Right atrium auricular region (tissue), 2 donors: ENCODE data around the gene ULBP3. TPM values are rescaled to one million over a fixed set of nuclear protein-coding genes. Genes with fewer than 3 reads are reported as not detected.

Source experiments
- DNase-seq: peaks from one replicate; pipeline ENCODE4 v3.0.0-alpha.2; 2019; ENCODE audit warnings: low spot score
- H3K27ac ChIP-seq, 2 donors: fragments of 200-600 bp; sonication (generic); 1 replicate in 1 of 2; 2 replicates in 1 of 2; pipeline ENCODE4 v1.5.1; 2016 to 2019
- H3K27me3 ChIP-seq, 2 donors: fragments of 200-600 bp; sonication (generic); one replicate each; pipeline versions ENCODE4 v1.5.1 to v1.6.0; 2017 to 2019
- H3K36me3 ChIP-seq: fragments of 200-600 bp; sonication (generic); one replicate; pipeline ENCODE4 v1.5.1; 2016
- H3K4me1 ChIP-seq, 2 donors: fragments of 200-600 bp; sonication (generic); one replicate each; pipeline versions ENCODE4 v1.5.1 to v1.6.0; 2017 to 2019
- H3K4me3 ChIP-seq, 2 donors: fragments of 200-600 bp; sonication (generic); 1 replicate in 1 of 2; 2 replicates in 1 of 2; pipeline ENCODE4 v1.5.1; 2017 to 2019; ENCODE audit warnings: mild to moderate bottlenecking in 1 of 2, moderate library complexity in 1 of 2
- H3K9me3 ChIP-seq, 2 donors: fragments of 200-600 bp; sonication (generic); one replicate each; pipeline ENCODE4 v1.5.1; 2019
- total RNA-seq, 2 donors: library from RNA; depleted of rRNA; stranded (reverse); fragments of >200 nt; gene quantifications; one replicate each; pipeline ENCODE4 v1.1.0, GENCODE V29; 2016
- TF ChIP-seq, protein P1 (sequence below), 2 donors: fragments of 200-600 bp; sonication (generic); IDR thresholded peaks; one replicate each; pipeline ENCODE4 v1.5.1; 2019; ENCODE audit warnings: antibody characterized with exemption in 2 of 2

ULBP3 gene
- total RNA-seq, 2 donors from 2014 or later = 1.4 to 2.0 TPM

- TF ChIP-seq, protein P1, sequence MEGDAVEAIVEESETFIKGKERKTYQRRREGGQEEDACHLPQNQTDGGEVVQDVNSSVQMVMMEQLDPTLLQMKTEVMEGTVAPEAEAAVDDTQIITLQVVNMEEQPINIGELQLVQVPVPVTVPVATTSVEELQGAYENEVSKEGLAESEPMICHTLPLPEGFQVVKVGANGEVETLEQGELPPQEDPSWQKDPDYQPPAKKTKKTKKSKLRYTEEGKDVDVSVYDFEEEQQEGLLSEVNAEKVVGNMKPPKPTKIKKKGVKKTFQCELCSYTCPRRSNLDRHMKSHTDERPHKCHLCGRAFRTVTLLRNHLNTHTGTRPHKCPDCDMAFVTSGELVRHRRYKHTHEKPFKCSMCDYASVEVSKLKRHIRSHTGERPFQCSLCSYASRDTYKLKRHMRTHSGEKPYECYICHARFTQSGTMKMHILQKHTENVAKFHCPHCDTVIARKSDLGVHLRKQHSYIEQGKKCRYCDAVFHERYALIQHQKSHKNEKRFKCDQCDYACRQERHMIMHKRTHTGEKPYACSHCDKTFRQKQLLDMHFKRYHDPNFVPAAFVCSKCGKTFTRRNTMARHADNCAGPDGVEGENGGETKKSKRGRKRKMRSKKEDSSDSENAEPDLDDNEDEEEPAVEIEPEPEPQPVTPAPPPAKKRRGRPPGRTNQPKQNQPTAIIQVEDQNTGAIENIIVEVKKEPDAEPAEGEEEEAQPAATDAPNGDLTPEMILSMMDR (IDR thresholded peaks at IDR 0.05) = no peak
- Histone ChIP-seq H3K27ac (no peak overlapping the region), H3K36me3 (no peaks in the 10 kb centered on the region), H3K4me1 (no peaks in the 10 kb centered on the region), H3K27me3 (no peaks in the 10 kb centered on the region), H3K4me3 (no peak overlapping the region), H3K9me3 (no peaks in the 10 kb centered on the region)
- no peak for DNase-seq
Observed at GRCh38 chr6:150048099-150048498, 20.8 kb downstream of the ULBP3 start.

DNA sequence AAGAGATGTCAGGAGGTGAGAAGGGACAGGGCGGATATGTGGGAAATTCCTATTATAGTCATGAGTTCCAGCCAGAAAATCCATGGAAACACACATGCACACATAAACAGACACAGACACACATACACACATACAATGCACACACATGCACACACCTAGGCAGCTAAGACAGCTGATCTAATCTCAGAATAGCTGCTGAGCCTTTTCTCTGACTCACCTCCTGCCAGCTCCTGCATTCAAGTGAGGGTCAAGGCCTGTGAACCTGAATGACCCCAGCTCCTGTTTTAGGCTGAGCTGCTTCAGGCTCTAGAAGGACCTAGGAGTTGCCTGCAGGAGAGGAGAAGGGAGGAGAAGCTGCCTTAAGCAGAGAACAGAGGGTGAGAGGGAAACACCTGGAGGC lies 22.0 kb downstream of the ULBP3 start:
- Histone ChIP-seq H3K4me3 (no peak overlapping the region), H3K27me3 (no peaks in the 10 kb centered on the region), H3K27ac (no peak overlapping the region), H3K4me1 (no peaks in the 10 kb centered on the region), H3K9me3 (no peaks in the 10 kb centered on the region), H3K36me3 (no peaks in the 10 kb centered on the region)
- TF ChIP-seq, protein P1 (IDR thresholded peaks at IDR 0.05) = no peak
- DNase-seq = no peak

- TF ChIP-seq, protein P1 (IDR thresholded peaks at IDR 0.05) = no peak
- no peaks in the 10 kb centered on the region for H3K27me3 ChIP-seq
- no peaks in the 10 kb centered on the region for H3K9me3 ChIP-seq
- no peaks in the 10 kb centered on the region for H3K36me3 ChIP-seq
- no peak overlapping the region for H3K4me3 ChIP-seq
- no peak for DNase-seq
- no peak overlapping the region for H3K27ac ChIP-seq
- no peaks in the 10 kb centered on the region for H3K4me1 ChIP-seq
Observed at GRCh38 chr6:150044621-150045145, 24.2 kb downstream of the ULBP3 start.

- Histone ChIP-seq H3K4me1 (no peaks in the 10 kb centered on the region), H3K36me3 (no peaks in the 10 kb centered on the region), H3K9me3 (no peaks in the 10 kb centered on the region), H3K27ac (no peak overlapping the region), H3K4me3 (no peak overlapping the region), H3K27me3 (peaks cover 0 to 5% of the 10 kb centered on the region in 2 donors)
- TF ChIP-seq, protein P1 (IDR thresholded peaks at IDR 0.05) = no peak
- DNase-seq = no peak
Observed at GRCh38 chr6:150043501-150044412, 25.2 kb downstream of the ULBP3 start.

DNA sequence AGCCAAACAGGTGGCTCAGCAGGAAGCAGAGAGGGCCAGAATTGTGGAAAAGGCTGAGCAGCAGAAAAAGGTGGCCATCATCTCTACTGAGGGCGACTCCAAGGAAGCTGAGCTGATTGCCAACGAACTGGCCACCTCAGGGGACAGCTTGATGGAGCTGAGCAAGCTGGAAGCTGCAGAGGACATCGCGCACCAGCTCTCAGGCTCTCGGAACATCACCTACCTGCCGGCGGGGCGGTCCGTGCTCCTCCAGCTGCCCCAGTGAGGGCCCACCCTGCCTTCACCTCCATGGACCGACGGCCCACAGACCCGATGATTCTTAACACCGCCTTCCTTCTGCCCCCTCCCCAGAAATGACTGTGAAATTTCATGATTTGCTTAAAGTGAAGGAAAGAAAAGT lies 25.8 kb downstream of the ULBP3 start:
- TF ChIP-seq, protein P1 (IDR thresholded peaks at IDR 0.05) = no peak
- DNase-seq = no peak
- H3K4me3 ChIP-seq = no peak overlapping the region
- H3K27me3 ChIP-seq = peaks cover under 1 to 12% of the 10 kb centered on the region in 2 donors
- H3K36me3 ChIP-seq = no peaks in the 10 kb centered on the region
- peaks cover 0 to 5% of the 10 kb centered on the region in 2 donors for H3K4me1 ChIP-seq
- H3K27ac ChIP-seq = no peak overlapping the region
- no peaks in the 10 kb centered on the region for H3K9me3 ChIP-seq
